HL-60 (cell line): ENCODE results near the gene PARS2.
A peak's percentile ranks its signal among the peaks of the same experiment; 100 is the strongest.

Experiments
- DNase-seq, 2 experiments: peaks; one replicate each; pipeline ENCODE4 v3.0.0-alpha.2; 2010 to 2020; ENCODE audit warnings: low read depth in 1 of 2, low spot score in 1 of 2
- H3K27ac ChIP-seq: fragments of 250-450 bp; sonication (Bioruptor Pico); replicated peaks from 2 replicates; pipeline ENCODE4 v1.5.1; 2020; ENCODE audit warnings: mild to moderate bottlenecking, moderate library complexity
- H3K27me3 ChIP-seq: fragments of 250-450 bp; sonication (Bioruptor Pico); 2 replicates; pipeline ENCODE4 v1.5.1; 2021; ENCODE audit warnings: mild to moderate bottlenecking, moderate library complexity; ENCODE audit not compliant: insufficient read depth, poor library complexity, severe bottlenecking
- H3K4me3 ChIP-seq: replicated peaks from 2 replicates; pipeline ENCODE4 v1.5.1; 2011; ENCODE audit warnings: mild to moderate bottlenecking, control low read depth, low read length; ENCODE audit not compliant: insufficient read depth
- CTCF ChIP-seq: IDR thresholded peaks from one replicate; pipeline ENCODE4 v1.5.1; 2011; ENCODE audit warnings: low read length, control low read depth, inconsistent platforms; ENCODE audit not compliant: insufficient read depth
- GABPA ChIP-seq: IDR thresholded peaks from 2 replicates; pipeline ENCODE4 v1.6.1; 2012; ENCODE audit warnings: low read depth
- POLR2AphosphoS5 ChIP-seq: IDR thresholded peaks from 2 replicates; pipeline ENCODE4 v1.6.1; 2012; ENCODE audit warnings: low read depth
- REST ChIP-seq: IDR thresholded peaks from 2 replicates; pipeline ENCODE4 v1.6.1; 2012; ENCODE audit warnings: low read depth; ENCODE audit not compliant: insufficient replicate concordance
- SPI1 ChIP-seq: IDR thresholded peaks from 2 replicates; pipeline ENCODE4 v1.6.1; 2012; ENCODE audit warnings: low read depth, mild to moderate bottlenecking, borderline replicate concordance

Gene PARS2

GRCh38 chr1:54810153-54810942 is 46.0 kb upstream of the PARS2 start:
- peak; percentile 17 to 71 for DNase-seq
- Histone ChIP-seq H3K4me3 (no peak overlapping the region), H3K27ac (no peak overlapping the region), H3K27me3 (no peaks in the 10 kb centered on the region)
- TF ChIP-seq CTCF (peak; percentile 96), GABPA (no peak)

- Histone ChIP-seq H3K27me3 (no peaks in the 10 kb centered on the region), H3K4me3 (no peak overlapping the region), H3K27ac (no peak overlapping the region)
- no peak for DNase-seq
- TF ChIP-seq GABPA (no peak), REST (no peak), POLR2AphosphoS5 (no peak), SPI1 (no peak), CTCF (no peak)
Observed at GRCh38 chr1:54809496-54810074, 45.3 kb upstream of the PARS2 start.

- no peak for DNase-seq
Observed at GRCh38 chr1:54808443-54809207, 44.3 kb upstream of the PARS2 start.

More at GRCh38 chr1:54808443-54809207, 44.3 kb upstream of the PARS2 start:
- no peak overlapping the region for H3K4me3 ChIP-seq
- H3K27me3 ChIP-seq = no peaks in the 10 kb centered on the region
- H3K27ac ChIP-seq = no peak overlapping the region
- TF ChIP-seq GABPA (no peak), CTCF (no peak), POLR2AphosphoS5 (no peak), REST (no peak), SPI1 (no peak)
